ENCODE measurements around the gene SEPTIN11.
A peak's percentile ranks its signal among the peaks of the same experiment; 100 is the strongest.

The SEPTIN11 gene

DNA sequence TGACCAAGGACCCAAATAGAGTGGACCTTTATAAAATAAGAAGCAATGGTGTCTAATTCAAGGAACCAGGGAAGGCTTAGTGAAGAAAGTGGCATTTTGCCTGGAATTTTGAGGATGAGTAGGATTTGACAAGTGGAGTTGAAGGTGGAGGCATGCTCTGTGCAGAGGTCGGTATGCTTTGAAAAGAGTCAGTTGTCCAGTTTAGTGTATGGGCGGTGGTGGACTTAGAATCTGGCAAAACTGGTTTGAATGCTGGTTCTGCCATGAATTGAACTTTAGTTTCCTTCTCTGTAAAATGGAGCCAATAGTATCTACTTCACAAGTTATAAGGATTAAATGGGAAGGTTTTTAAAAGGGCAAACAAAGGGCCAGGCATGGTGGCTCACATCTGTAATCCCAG lies 29.7 kb downstream of the SEPTIN11 start:
- no peaks in the 10 kb centered on the region; the same call in 1 of the 2 replicates for H3K4me1 ChIP-seq
- TF ChIP-seq, protein P1, sequence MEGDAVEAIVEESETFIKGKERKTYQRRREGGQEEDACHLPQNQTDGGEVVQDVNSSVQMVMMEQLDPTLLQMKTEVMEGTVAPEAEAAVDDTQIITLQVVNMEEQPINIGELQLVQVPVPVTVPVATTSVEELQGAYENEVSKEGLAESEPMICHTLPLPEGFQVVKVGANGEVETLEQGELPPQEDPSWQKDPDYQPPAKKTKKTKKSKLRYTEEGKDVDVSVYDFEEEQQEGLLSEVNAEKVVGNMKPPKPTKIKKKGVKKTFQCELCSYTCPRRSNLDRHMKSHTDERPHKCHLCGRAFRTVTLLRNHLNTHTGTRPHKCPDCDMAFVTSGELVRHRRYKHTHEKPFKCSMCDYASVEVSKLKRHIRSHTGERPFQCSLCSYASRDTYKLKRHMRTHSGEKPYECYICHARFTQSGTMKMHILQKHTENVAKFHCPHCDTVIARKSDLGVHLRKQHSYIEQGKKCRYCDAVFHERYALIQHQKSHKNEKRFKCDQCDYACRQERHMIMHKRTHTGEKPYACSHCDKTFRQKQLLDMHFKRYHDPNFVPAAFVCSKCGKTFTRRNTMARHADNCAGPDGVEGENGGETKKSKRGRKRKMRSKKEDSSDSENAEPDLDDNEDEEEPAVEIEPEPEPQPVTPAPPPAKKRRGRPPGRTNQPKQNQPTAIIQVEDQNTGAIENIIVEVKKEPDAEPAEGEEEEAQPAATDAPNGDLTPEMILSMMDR (IDR thresholded peaks at IDR 0.05; ENCODE audit: low read depth, low read length) = no peak
- H3K27me3 ChIP-seq = no peaks in the 10 kb centered on the region
- no peak overlapping the region for H3K4me3 ChIP-seq (ENCODE audit: low read depth, low read length)
- no peak for DNase-seq
- no peaks in the 10 kb centered on the region for H3K9me3 ChIP-seq
- H3K36me3 ChIP-seq = no peaks in the 10 kb centered on the region

GRCh38 chr4:76980261-76980660 lies 30.7 kb downstream of the SEPTIN11 start:
- DNase-seq = no peak
- TF ChIP-seq, protein P1 (IDR thresholded peaks at IDR 0.05; ENCODE audit: low read depth, low read length) = no peak
- Histone ChIP-seq H3K36me3 (no peaks in the 10 kb centered on the region), H3K9me3 (no peaks in the 10 kb centered on the region), H3K4me3 (ENCODE audit: low read depth, low read length) (no peak overlapping the region), H3K4me1 (peaks cover 3% of the 10 kb centered on the region; the same call in 1 of the 2 replicates), H3K27me3 (no peaks in the 10 kb centered on the region)

DNA sequence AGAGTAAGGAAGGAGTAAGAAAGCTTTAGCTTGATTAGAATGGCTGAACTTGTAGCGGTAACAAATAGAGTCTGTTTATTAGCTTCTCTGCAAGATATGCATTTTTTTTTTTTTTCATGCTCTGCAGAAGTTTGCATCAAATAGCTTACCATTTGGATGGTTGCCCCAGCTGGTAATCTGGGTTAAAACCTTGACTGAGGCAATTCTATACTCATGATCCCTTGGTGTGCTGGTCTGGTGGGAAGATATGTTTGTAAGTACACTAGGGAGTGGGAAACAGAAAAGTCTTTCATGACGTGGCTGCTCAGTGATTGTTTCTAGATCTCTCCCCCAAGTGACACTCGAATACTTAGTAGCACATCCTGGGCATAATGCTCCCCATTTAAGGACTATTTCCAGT lies 32.1 kb downstream of the SEPTIN11 start:
- Histone ChIP-seq H3K36me3 (no peaks in the 10 kb centered on the region), H3K27me3 (no peaks in the 10 kb centered on the region), H3K9me3 (no peaks in the 10 kb centered on the region), H3K4me1 (peaks cover 3% of the 10 kb centered on the region; the same call in 1 of the 2 replicates), H3K4me3 (ENCODE audit: low read depth, low read length) (no peak overlapping the region)
- no peak for DNase-seq
- TF ChIP-seq, protein P1 (IDR thresholded peaks at IDR 0.05; ENCODE audit: low read depth, low read length) = no peak

DNA sequence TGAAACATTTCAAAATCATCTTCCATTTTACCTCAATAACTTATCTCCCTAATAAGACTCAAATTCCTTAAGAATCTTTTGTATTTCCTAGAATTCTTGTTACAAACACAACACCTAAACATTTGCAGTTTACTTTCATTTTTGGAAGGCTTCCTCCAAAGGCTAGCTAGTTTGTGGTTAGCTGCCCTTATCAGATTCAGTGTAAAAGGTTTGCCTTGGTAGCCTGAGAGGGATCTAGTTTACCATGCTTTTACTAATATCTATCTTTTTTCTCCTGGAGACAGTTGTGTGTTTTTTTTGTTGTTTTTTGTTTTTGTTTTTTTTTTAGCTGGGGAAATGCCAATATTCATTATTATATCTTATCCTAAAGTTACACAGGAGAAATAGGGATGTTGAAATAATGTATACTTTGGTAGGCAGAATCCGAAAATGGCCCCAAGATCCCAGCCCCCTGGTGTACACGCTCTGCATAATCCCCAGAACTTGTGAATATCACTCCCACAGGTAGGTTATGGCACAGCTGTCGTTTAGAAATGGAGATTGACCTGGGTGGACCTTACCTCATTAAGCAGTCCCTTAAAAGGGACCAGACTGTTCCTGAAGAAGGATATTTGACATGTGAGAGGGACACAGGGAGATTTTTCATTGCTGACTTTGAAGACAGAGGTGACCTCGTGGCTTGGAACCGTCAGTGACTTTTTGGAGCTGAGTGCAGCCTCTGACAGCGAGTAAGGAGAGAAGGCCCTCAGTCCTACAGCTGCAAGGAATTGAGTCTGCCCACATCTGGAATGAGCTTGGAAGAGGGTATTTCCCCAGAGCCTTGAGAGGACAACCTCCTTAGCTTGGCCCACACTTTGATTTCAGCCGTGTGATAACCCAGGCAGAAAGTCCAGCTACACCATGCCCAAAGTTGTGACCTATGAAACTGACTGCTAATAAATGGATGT lies 33.4 kb downstream of the SEPTIN11 start:
- H3K27me3 ChIP-seq = no peaks in the 10 kb centered on the region
- H3K9me3 ChIP-seq = no peaks in the 10 kb centered on the region
- TF ChIP-seq, protein P1 (IDR thresholded peaks at IDR 0.05; ENCODE audit: low read depth, low read length) = peak; percentile 35
- no peak for DNase-seq
- peaks cover 3% of the 10 kb centered on the region; the same call in 1 of the 2 replicates for H3K4me1 ChIP-seq
- no peaks in the 10 kb centered on the region for H3K36me3 ChIP-seq
- H3K4me3 ChIP-seq (ENCODE audit: low read depth, low read length) = no peak overlapping the region

DNA sequence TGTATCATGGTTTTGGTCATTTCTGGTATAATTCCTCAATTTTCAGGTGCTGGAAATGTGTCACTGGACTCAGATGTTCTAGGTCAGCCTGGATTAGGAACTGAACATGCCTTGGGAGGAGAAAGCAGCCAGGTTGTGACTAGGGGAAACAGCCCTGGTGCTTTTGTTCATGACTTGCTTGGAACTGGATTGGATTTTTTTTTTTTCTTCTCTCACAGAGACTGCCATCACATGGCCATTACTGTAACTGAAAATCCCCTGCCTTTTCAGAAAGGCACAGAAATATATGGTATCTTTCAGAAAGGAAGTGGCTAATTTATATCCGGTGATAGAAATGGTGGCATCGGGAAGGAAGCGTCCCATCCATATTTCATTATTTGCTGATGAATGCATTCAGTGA lies 34.6 kb downstream of the SEPTIN11 start:
- H3K9me3 ChIP-seq = no peaks in the 10 kb centered on the region
- H3K27me3 ChIP-seq = no peaks in the 10 kb centered on the region
- DNase-seq = no peak
- H3K4me1 ChIP-seq = peaks cover 3% of the 10 kb centered on the region; the same call in 1 of the 2 replicates
- TF ChIP-seq, protein P1 (IDR thresholded peaks at IDR 0.05; ENCODE audit: low read depth, low read length) = peak; percentile 46
- no peaks in the 10 kb centered on the region for H3K36me3 ChIP-seq
- no peak overlapping the region for H3K4me3 ChIP-seq (ENCODE audit: low read depth, low read length)

DNA sequence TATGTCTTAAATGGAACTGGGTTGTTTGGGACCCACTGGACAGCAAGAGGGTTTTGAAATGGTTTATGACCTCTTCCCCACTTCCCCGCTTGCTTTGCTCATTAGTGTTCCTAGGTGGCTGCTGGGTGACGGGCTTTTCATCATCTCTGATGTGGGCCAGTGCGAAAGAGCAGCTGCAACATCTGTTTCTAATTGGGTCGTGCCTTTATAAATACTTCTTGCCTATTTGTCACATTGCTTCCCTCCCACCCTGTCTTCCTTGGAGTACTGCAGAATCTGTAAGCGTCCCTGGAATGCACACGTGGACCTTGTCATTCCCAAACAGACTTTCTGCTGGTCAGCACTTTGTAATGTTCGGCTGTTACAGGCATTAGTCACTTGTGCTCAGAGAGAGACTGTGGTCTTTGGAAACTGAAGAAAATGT lies 35.2 kb downstream of the SEPTIN11 start:
- TF ChIP-seq, protein P1 (IDR thresholded peaks at IDR 0.05; ENCODE audit: low read depth, low read length) = no peak
- no peak for DNase-seq
- Histone ChIP-seq H3K9me3 (no peaks in the 10 kb centered on the region), H3K36me3 (peaks cover 5% of the 10 kb centered on the region), H3K4me3 (ENCODE audit: low read depth, low read length) (no peak overlapping the region), H3K27me3 (no peaks in the 10 kb centered on the region), H3K4me1 (peaks cover 3% of the 10 kb centered on the region; the same call in 1 of the 2 replicates)

All from BE2C (cell line).